Brain pericyte (primary cell): ENCODE results near the gene RASGEF1C.

ENCODE experiments used
- DNase-seq: peaks from one replicate; pipeline ENCODE4 v3.0.0-alpha.2; 2012; ENCODE audit warnings: low read depth, low spot score

RASGEF1C gene

GRCh38 chr5:180083529-180084060 lies 125.4 kb downstream of the RASGEF1C start:
- no peak for DNase-seq

- DNase-seq, result no peak
These were observed 126.2 kb downstream of the RASGEF1C start for GRCh38 chr5:180082633-180083420.

GRCh38 chr5:180081481-180081880 lies 127.5 kb downstream of the RASGEF1C start:
- no peak for DNase-seq

- DNase-seq, result no peak
These were observed 128.3 kb downstream of the RASGEF1C start for GRCh38 chr5:180080486-180081280.

- DNase-seq, result no peak
These were observed 129.1 kb downstream of the RASGEF1C start for GRCh38 chr5:180079702-180080466.

- DNase-seq, result no peak
These were observed 130.7 kb downstream of the RASGEF1C start for GRCh38 chr5:180078348-180078747.

GRCh38 chr5:180077594-180078284 lies 131.3 kb downstream of the RASGEF1C start:
- DNase-seq, result no peak

GRCh38 chr5:180075703-180076102 lies 133.3 kb downstream of the RASGEF1C start:
- no peak for DNase-seq

- no peak for DNase-seq
These were observed 134.5 kb downstream of the RASGEF1C start for GRCh38 chr5:180074462-180074861.

GRCh38 chr5:180072556-180072955 lies 136.5 kb downstream of the RASGEF1C start:
- DNase-seq, result no peak

- no peak for DNase-seq
These were observed 136.8 kb downstream of the RASGEF1C start for GRCh38 chr5:180072256-180072548.

GRCh38 chr5:180071531-180072255 lies 137.3 kb downstream of the RASGEF1C start, which contains the start of gene RNF130:
Gene RNF130, minus strand, starts transcription at chr5:180071759. Its CDS starts 57 bp downstream, at chr5:180071702.
- peak; percentile 73 for DNase-seq

- DNase-seq, result no peak
These were observed 138.1 kb downstream of the RASGEF1C start for GRCh38 chr5:180070756-180071530.

GRCh38 chr5:180069589-180070247 lies 139.3 kb downstream of the RASGEF1C start:
- DNase-seq, result no peak

- DNase-seq, result no peak
These were observed 140.4 kb downstream of the RASGEF1C start for GRCh38 chr5:180068519-180069090.

- no peak for DNase-seq
These were observed 141.0 kb downstream of the RASGEF1C start for GRCh38 chr5:180067986-180068385.

GRCh38 chr5:180060192-180060591 lies 148.8 kb downstream of the RASGEF1C start:
- no peak for DNase-seq

- no peak for DNase-seq
These were observed 149.7 kb downstream of the RASGEF1C start for GRCh38 chr5:180059326-180059725.

GRCh38 chr5:180056153-180056552 lies 152.9 kb downstream of the RASGEF1C start:
- DNase-seq, result no peak
